Smooth muscle cell (in vitro differentiated cells): ENCODE results near the gene ZBED5. TPM values are rescaled to one million over a fixed set of nuclear protein-coding genes. Genes with fewer than 3 reads are reported as not detected.

ENCODE experiments used
- DNase-seq: peaks from one replicate; lab custom pipeline; 2025; ENCODE audit not compliant: unreplicated experiment; lab: John Stamatoyannopoulos, UW
- H2AFZ ChIP-seq: fragments of 200-600 bp; sonication (generic); 2 replicates; pipeline ENCODE4 v1.6.0; 2016; ENCODE audit warnings: antibody characterized with exemption, low read depth, mild to moderate bottlenecking
- H3F3A ChIP-seq: fragments of 200-600 bp; sonication (generic); 2 replicates; pipeline ENCODE4 v1.6.0; 2017; ENCODE audit warnings: antibody characterized with exemption, low read depth
- H3K27ac ChIP-seq: fragments of 200-600 bp; sonication (generic); 2 replicates; pipeline ENCODE4 v1.5.1; 2016; ENCODE audit warnings: low read depth, mild to moderate bottlenecking
- H3K27me3 ChIP-seq: fragments of 200-600 bp; sonication (generic); 2 replicates; pipeline ENCODE4 v1.6.1; 2016; ENCODE audit warnings: low read depth, mild to moderate bottlenecking
- H3K36me3 ChIP-seq: fragments of 200-600 bp; sonication (generic); 2 replicates; pipeline ENCODE4 v1.5.1; 2016; ENCODE audit warnings: low read depth
- H3K4me1 ChIP-seq: fragments of 200-600 bp; sonication (generic); 2 replicates; pipeline ENCODE4 v1.5.1; 2016; ENCODE audit warnings: low read depth
- H3K4me2 ChIP-seq: fragments of 200-600 bp; sonication (generic); 2 replicates; pipeline ENCODE4 v1.6.0; 2016; ENCODE audit warnings: mild to moderate bottlenecking
- H3K4me3 ChIP-seq: fragments of 200-600 bp; sonication (generic); 2 replicates; pipeline ENCODE4 v1.5.1; 2016; ENCODE audit warnings: mild to moderate bottlenecking
- H3K79me2 ChIP-seq: fragments of 200-600 bp; sonication (generic); 2 replicates; pipeline ENCODE4 v1.6.0; 2016; ENCODE audit warnings: low read depth, mild to moderate bottlenecking
- H3K9ac ChIP-seq: fragments of 200-600 bp; sonication (generic); 2 replicates; pipeline ENCODE4 v1.6.0; 2016; ENCODE audit warnings: low read depth
- H3K9me3 ChIP-seq: fragments of 200-600 bp; sonication (generic); replicated peaks from 2 replicates; pipeline ENCODE4 v1.5.1; 2016; ENCODE audit warnings: low read depth
- H4K20me1 ChIP-seq: fragments of 200-600 bp; sonication (generic); 2 replicates; pipeline ENCODE4 v1.6.0; 2016; ENCODE audit warnings: low read depth
- WGBS: methylation state at CpG from one replicate; pipeline ENCODE4 v1.1.7; 2016; ENCODE audit warnings: low lambda C conversion rate; 5-methylcytosine and 5-hydroxymethylcytosine counted together
- polyA plus RNA-seq: library from polyadenylated mRNA; unstranded; fragments of >200 nt; fragmentation: Nextera tagmentation; extraction: Ambion mirVana; gene quantifications from 2 replicates; pipeline ENCODE4 v1.2.1, GENCODE V29; 2016
- total RNA-seq: library from RNA; depleted of rRNA; stranded (reverse); fragments of >200 nt; gene quantifications from 2 replicates; pipeline ENCODE4 v1.2.3, GENCODE V29; 2014
- TF ChIP-seq, protein P1 (sequence below): fragments of 200-600 bp; sonication (generic); IDR thresholded peaks from 2 replicates; pipeline ENCODE4 v1.5.1; 2017; ENCODE audit warnings: borderline replicate concordance, mild to moderate bottlenecking, antibody characterized with exemption; ENCODE audit not compliant: insufficient read depth, poor library complexity, severe bottlenecking

Gene ZBED5
- total RNA-seq, result 30.6 and 42.7 TPM in 2 replicates
- 22.6 and 26.0 TPM in 2 replicates for polyA plus RNA-seq

DNA sequence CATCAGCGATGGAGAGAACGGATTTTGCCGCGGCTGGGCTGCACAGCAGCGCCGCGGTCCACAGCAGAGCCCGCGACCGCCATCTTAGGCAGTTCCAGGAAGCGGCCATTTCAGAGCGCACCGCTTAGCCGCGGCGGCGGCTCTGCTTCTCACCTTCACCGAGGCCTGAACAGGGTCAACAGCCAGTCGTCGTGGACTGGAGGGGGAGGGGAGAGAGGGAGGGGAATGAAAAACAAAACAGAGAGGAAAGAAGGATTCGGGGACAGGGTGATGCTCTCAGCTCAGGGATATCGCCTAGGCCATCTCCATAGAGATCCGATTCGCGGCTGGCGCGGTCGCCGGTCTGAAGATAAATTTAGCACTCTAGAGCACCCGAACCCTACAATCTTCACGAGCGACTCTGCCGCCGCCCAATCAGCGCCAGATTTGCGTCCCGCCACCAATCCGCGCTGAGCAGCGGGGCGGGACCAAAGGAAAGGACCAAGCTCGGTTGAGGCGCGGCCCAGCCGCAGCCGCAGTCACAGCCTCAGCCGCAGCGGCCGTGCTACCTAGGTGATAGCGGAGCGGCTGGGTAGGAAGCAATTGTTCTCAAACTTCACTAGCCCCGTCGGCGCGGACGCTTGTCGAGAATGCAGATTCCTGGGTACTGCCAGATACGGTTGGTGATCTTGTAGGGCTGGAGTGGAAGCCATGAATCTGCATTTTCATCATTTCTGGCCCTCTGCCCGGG, at the start of gene ZBED5:
TSS of gene ZBED5 (minus strand) at position 345 of the 730 bp plus-strand sequence. CDS start 3,108 bp downstream, outside the sequence.
- Histone ChIP-seq H3K9me3 (no peaks in the 10 kb centered on the region), H3K27me3 (no peaks in the 10 kb centered on the region), H3K27ac (peak within 1 kb of the TSS; percentile 93), H3K79me2 (peaks cover 61% of the 10 kb centered on the region), H3K4me3 (peak within 1 kb of the TSS; percentile 73), H3K4me2 (peak within 1 kb of the TSS; percentile 90), H3K9ac (peak within 1 kb of the TSS; percentile 88), H3F3A (no peaks in the 10 kb centered on the region), H3K4me1 (peaks cover 8% of the 10 kb centered on the region), H3K36me3 (peaks cover 20% of the 10 kb centered on the region), H4K20me1 (no peaks in the 10 kb centered on the region), H2AFZ (peak within 1 kb of the TSS; percentile 84)
- TF ChIP-seq, protein P1, sequence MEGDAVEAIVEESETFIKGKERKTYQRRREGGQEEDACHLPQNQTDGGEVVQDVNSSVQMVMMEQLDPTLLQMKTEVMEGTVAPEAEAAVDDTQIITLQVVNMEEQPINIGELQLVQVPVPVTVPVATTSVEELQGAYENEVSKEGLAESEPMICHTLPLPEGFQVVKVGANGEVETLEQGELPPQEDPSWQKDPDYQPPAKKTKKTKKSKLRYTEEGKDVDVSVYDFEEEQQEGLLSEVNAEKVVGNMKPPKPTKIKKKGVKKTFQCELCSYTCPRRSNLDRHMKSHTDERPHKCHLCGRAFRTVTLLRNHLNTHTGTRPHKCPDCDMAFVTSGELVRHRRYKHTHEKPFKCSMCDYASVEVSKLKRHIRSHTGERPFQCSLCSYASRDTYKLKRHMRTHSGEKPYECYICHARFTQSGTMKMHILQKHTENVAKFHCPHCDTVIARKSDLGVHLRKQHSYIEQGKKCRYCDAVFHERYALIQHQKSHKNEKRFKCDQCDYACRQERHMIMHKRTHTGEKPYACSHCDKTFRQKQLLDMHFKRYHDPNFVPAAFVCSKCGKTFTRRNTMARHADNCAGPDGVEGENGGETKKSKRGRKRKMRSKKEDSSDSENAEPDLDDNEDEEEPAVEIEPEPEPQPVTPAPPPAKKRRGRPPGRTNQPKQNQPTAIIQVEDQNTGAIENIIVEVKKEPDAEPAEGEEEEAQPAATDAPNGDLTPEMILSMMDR, result no peak
- DNase-seq, result peak; percentile 94
- WGBS, result under 1% methylated on average over 59 of the region's 59 CpGs

DNA sequence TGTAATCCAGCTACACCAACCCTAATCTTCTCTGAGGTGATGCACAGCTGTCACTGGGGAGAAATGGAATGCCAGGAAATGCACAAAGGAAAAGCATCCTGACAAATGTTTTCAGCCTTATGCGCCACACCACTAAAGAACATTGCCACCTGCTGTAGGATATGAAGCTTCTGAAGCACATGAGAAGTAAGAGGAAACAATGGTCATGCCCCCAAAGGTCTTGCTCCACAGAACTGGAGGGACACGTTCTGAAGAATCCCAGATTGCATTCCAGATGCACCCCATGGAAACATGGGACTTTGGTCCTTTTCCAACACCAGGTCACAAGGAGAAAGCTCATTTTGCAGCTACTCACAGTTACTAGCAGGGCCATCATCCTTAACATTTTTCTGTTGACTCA, 48.7 kb upstream of the ZBED5 start:
- H4K20me1 ChIP-seq, result no peaks in the 10 kb centered on the region
- WGBS, result 79% methylated on average over 2 of the region's 2 CpGs
- no peak for DNase-seq
- H3K79me2 ChIP-seq, result no peaks in the 10 kb centered on the region
- no peaks in the 10 kb centered on the region for H3K36me3 ChIP-seq
- H3K27me3 ChIP-seq, result no peaks in the 10 kb centered on the region
- H3K27ac ChIP-seq, result no peak overlapping the region
- peaks cover 9% of the 10 kb centered on the region for H3F3A ChIP-seq
- no peak overlapping the region for H3K9ac ChIP-seq
- H3K4me3 ChIP-seq, result no peak overlapping the region
- no peaks in the 10 kb centered on the region for H3K9me3 ChIP-seq
- no peak overlapping the region for H2AFZ ChIP-seq
- TF ChIP-seq, protein P1, result no peak
- H3K4me2 ChIP-seq, result no peak overlapping the region
- no peaks in the 10 kb centered on the region for H3K4me1 ChIP-seq

GRCh38 chr11:10902301-10903063, 44.6 kb upstream of the ZBED5 start:
- 81% methylated on average over 9 of the region's 9 CpGs for WGBS
- H3K4me3 ChIP-seq, result no peak overlapping the region
- H3K36me3 ChIP-seq, result no peaks in the 10 kb centered on the region
- H2AFZ ChIP-seq, result no peak overlapping the region
- peaks cover 21% of the 10 kb centered on the region for H3K4me1 ChIP-seq
- TF ChIP-seq, protein P1, result no peak
- no peaks in the 10 kb centered on the region for H3K9me3 ChIP-seq
- peak overlapping the region; percentile 99 for H3K27ac ChIP-seq
- H3F3A ChIP-seq, result peaks cover 26% of the 10 kb centered on the region
- no peak for DNase-seq
- H4K20me1 ChIP-seq, result no peaks in the 10 kb centered on the region
- H3K4me2 ChIP-seq, result no peak overlapping the region
- H3K27me3 ChIP-seq, result no peaks in the 10 kb centered on the region
- no peaks in the 10 kb centered on the region for H3K79me2 ChIP-seq
- H3K9ac ChIP-seq, result no peak overlapping the region
